Fibroblast of skin of left quadriceps (primary cell): ENCODE measurements around the gene EPS8L2.

ENCODE experiments used
- DNase-seq, 2 experiments: peaks; one replicate each; pipeline ENCODE4 v3.0.0-alpha.2; 2013; ENCODE audit warnings: low read depth in 2 of 2

The EPS8L2 gene

GRCh38 chr11:704228-704674 is 1.8 kb upstream of the EPS8L2 start:
- no peak for DNase-seq

DNA sequence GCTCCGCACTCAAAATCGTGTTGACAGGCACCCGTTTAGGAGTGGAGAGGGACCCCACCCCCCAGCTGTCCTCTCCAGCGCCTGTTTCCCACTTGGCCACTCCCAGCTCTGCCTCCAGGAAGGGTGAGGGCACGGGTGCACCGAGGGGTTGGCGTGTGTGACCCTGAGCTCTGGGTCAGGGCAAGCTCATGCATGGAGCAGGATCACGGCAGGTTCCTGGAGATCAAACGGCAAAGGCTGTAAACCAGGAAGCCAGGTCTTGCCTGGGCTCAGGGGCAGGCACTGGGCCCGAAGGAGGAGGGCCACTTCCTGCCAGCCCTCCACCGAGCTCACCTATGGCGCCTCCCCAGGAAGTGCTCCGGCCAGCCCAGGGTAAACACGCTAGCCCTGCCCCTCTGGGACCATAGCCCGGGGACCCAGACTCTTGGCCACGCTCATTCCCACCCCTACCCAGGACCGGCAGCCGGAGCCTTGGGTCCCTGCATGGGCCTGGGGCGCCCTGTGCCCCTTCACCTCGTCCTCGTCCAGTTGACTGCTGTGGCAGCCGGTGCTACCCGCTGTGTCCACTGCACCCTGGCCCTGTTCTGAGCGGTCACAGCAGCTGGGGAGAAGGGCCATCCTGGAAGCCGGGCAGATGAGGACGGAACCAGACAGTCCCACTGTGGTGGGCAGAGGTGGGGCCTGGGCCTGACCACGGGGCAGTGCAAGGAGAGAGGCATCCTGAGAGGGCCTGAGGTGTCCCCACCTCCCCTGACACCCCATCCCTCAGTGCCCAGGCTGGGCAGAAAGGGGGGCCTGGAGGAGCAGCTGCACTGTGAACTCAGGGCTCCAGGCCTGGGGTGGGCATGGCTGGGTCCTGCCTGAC is 1.0 kb upstream of the EPS8L2 start:
- no peak for DNase-seq

DNA sequence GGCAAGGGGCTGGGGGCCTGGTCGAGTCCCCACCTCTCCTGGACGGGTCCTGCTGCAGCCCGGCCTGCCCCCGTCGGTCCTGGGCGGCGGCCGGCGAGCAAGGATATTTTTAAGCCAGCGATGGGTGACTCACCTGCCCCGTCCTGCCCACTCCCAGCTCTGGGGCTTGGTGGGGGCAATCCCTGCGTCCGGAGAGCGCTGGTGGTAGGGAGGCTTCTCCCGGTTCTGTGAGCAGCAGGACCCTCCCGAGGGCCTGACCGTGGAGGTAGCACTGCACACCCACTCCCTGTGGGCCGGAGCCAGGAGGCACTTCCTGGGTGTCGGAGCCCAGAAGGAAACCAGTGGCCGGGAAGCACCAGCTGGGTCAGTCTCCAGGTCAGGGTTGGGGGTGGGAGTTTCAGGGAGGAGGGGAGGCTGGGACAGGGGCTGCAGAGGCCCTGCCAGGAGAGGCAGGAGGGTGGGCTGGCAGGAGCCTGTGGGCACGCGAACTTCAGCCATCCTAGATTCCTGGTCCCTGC is 467 bp downstream of the EPS8L2 start:
- DNase-seq, result no peak

GRCh38 chr11:706957-707816 is 1.2 kb downstream of the EPS8L2 start:
- no peak for DNase-seq

GRCh38 chr11:707817-708420 is 1.9 kb downstream of the EPS8L2 start:
- DNase-seq, result no peak

DNA sequence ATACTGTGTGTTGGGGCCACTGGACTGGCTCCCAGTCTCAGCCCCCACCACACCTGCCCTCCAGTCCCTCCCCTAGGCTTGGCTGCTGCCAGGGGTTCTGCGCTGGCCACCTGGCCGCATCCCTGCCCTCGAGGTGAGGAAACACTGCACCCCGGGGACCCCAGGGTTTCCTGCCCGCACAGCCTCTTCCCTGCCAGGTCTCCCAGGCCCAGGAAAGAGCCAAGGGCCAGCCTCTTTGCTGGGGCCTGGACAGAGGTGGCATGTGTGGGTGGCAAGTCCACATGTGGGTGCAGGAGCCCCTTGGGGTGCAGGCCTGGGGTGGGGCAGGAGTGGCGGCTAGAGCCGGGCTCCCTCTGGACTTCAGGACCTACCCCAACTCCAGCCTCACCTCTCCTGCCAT is 2.5 kb downstream of the EPS8L2 start:
- no peak for DNase-seq

DNA sequence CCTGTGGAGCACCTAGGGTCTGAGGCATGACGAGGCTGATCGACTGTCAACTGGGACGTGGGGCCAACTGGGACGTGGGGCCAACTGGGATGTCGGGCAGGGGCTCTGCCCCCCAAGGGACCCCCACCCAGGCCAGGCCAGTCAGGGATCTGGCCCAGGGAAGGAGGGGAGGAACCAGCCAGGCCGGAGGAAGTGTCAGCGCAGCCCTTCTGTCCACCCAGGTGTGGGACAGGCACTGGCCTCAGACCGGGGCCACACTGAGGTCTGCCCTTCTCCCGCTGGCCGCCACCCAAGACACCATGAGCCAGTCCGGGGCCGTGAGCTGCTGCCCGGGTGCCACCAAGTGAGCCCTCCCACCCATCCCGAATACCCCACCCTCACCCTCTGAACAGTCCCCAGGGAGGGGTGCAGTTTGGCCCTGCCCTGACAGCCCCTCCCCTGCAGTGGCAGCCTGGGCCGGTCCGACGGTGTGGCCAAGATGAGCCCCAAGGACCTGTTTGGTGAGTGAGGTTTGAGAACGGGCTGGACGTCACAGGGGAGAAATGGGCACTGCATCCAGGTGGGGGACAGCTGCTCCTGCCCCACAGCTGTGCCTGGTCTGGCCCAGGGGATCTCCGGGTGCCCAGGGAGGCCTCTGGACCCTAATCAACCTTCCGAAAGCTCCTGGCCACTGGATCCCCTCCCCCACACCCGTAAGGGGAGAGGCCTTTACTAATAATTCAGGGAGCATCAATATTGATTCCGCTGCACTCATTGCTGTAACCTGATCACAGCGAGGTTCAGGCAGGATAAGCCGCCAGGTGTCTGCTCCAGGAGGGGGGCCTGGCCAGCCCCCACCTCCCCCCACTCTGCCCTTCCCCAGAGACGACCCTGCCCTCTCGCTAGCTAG is 3.3 kb downstream of the EPS8L2 start:
- DNase-seq, result no peak

DNA sequence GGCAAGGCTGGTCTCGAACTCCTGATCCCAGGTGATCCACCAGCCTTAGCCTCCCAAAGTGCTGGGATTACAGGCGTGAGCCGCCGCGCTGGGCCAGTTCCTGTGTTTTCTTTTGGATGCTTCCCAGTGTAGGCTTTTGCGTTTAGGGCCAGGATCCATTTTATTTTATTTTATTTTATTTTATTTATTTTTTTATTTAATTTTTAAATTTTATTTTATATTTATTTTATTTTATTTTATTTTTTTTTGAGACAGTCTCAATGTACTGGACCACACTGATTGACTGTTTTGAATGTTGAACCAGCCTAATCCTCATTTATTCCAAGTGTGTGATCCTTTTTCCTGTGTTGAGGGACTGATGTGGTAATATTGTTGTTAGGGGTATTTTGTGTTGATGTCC is 8.4 kb downstream of the EPS8L2 start:
- DNase-seq, result no peak

- no peak for DNase-seq
Observed at GRCh38 chr11:719214-720016, 13.4 kb downstream of the EPS8L2 start.

GRCh38 chr11:720017-720641 is 14.1 kb downstream of the EPS8L2 start:
- DNase-seq, result no peak

DNA sequence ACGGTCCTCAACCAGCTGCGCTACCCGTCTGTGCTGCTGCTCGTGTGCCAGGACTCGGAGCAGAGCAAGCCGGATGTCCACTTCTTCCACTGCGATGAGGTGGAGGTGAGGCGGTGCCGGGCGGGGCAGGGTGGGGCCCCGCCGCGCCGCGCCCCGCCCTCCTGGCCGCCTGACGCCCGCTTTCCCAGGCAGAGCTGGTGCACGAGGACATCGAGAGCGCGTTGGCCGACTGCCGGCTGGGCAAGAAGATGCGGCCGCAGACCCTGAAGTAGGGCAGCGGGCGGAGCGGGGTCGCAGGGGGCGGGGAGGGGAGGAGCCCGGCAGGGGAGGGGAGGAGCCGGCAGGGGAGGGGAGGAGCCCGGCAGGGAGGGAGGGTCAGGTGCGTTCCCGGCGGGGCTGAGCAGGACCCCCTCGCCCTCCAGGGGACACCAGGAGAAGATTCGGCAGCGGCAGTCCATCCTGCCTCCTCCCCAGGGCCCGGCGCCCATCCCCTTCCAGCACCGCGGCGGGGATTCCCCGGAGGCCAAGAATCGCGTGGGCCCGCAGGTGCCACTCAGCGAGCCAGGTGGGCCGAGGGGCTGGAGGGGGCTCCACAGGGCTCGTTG is 14.7 kb downstream of the EPS8L2 start:
- DNase-seq, result no peak

DNA sequence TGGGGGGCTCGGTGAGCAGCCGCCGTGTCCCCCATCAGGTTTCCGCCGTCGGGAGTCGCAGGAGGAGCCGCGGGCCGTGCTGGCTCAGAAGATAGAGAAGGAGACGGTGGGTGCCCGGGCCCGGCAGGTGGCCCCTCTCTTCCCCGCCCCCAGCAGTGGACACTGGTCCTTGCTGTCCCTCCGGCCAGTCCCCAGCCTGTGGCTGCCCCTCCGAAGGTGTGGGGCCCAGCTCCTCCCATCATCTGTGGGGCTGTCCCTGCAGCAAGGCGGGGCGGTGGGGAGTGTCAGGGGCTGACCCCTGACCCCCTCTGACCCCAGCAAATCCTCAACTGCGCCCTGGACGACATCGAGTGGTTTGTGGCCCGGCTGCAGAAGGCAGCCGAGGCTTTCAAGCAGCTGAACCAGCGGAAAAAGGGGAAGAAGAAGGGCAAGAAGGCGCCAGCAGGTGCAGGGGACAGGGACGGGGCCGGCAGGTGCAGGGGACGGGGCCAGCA is 15.3 kb downstream of the EPS8L2 start:
- no peak for DNase-seq

DNA sequence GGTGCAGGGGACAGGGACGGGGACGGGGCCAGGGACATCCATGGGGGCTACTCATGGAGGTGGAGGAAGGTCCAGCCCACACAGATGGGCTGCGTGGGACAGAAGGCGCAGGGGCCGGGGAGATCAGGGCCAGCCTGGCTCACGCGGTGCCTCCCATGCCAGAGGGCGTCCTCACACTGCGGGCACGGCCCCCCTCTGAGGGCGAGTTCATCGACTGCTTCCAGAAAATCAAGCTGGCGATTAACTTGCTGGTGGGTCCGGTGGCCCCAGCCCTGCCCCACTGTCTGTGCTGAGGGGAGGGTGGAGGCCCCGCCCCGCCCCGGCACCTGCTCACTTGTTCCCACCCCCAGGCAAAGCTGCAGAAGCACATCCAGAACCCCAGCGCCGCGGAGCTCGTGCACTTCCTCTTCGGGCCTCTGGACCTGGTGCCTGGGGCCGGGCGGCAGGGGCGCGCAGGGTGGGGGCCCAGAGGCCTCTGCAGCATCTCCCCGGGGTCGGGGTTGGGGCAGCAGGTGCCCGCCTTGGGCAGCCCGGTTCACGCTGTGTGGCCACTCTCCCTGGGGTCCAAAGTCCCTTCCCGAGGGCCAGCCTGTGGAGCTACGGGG is 15.8 kb downstream of the EPS8L2 start:
- DNase-seq, result no peak

- no peak for DNase-seq
Observed at GRCh38 chr11:722346-722811, 16.3 kb downstream of the EPS8L2 start.

DNA sequence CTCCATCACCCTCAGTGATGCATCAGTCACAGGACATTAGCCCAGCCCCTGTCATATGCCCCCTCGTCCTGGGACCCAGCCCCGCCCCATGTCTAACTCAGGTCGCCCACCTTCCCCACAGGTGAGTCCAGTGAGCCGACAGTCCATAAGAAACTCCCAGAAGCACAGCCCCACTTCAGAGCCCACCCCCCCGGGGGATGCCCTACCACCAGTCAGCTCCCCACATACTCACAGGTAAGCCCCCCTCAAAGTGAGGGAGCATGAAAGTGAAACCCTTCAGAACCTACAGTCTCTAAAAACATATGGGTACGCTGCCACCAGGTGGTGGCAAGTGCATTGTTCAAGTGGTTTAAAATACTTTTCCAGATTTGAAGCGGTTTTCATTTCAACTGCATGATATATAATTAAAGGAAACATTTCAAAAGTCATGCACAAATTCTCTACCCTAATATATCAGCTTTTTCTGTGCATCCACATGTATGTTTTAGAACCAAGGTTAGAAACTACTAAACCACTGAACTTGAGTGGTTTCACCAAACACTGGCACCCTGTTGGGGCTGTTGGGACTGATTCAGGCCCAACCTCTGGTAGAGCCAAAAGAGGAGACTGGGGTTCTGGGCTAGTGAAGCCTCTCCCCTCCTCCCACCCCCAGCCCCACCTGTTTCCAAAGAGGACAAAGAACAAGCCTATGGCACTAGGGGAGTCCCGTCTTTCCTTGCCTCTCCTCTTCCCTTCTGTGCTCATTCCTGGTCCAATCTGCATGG is 17.3 kb downstream of the EPS8L2 start:
- DNase-seq, result peak in 1 of 2 experiments; percentile 16

GRCh38 chr11:724049-724777 is 18.2 kb downstream of the EPS8L2 start:
- no peak for DNase-seq

DNA sequence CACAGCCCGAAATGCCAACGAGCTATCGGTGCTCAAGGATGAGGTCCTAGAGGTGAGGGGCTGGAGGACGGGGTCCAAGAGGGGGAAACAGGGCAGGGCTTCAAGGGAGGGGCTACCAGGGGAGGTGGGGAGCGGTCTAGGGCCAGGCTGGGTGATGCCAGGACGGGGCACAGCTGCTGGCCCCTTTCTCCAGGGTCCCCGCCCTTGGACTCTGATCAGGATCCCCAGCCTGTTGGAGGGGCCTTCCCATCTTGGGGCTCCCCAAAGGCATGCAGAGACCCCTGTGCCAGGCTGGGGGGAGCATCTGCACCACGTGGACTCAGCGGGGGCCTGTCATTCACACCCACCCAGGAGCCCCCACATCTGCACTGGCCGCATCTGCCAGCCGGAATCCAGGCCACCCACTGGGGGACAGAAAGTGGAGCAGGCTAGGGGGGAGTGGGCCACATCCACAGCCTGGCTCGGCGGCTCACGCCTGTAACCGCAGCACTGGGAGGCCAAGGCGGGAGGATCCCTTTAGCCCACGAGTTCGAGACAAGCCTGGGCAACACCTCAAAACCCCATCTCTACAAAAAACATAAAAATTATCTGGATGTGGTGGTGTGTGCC is 18.9 kb downstream of the EPS8L2 start:
- DNase-seq, result no peak
